H1 (cell line): ENCODE measurements around the gene NAPG. TPM values are rescaled to one million over a fixed set of nuclear protein-coding genes. Genes with fewer than 3 reads are reported as not detected.

ENCODE experiments used
- CHD1 ChIP-seq: IDR thresholded peaks from 2 replicates; pipeline ENCODE4 v1.6.1; 2012; ENCODE audit warnings: low read depth, low read length, improper control_type of control experiment
- EGR1 ChIP-seq: IDR thresholded peaks from 2 replicates; pipeline ENCODE4 v1.6.1; 2011; ENCODE audit warnings: low read depth, low read length, borderline replicate concordance
- EP300 ChIP-seq, 2 experiments: IDR thresholded peaks; 1 replicate in 1 of 2; 2 replicates in 1 of 2; pipeline ENCODE4 v1.6.1; 2011 to 2012; ENCODE audit warnings: low read depth in 2 of 2, low read length in 2 of 2, mild to moderate bottlenecking in 2 of 2, borderline replicate concordance in 1 of 2, inconsistent platforms in 1 of 2, moderate library complexity in 1 of 2
- JUN ChIP-seq: IDR thresholded peaks from 2 replicates; pipeline ENCODE4 v1.6.1; 2011; ENCODE audit warnings: low read depth, mild to moderate bottlenecking, improper control_type of control experiment, low read length
- MAFK ChIP-seq: IDR thresholded peaks from 2 replicates; pipeline ENCODE4 v1.6.1; 2012; ENCODE audit warnings: low read depth, mild to moderate bottlenecking, improper control_type of control experiment, low read length
- NANOG ChIP-seq: IDR thresholded peaks from 2 replicates; pipeline ENCODE4 v1.6.1; 2011; ENCODE audit warnings: low read length, low read depth, mild to moderate bottlenecking, inconsistent platforms; ENCODE audit not compliant: insufficient read depth, poor library complexity, severe bottlenecking
- polyA plus RNA-seq, 7 experiments: library from polyadenylated mRNA; depleted of rRNA in 3 of 7; stranded (reverse) in 5 of 7; unstranded in 2 of 7; fragments of >200 nt in 5 of 7; fragments of 200-250 nt in 2 of 7; gene quantifications; 1 replicate in 5 of 7; 2 replicates in 1 of 7; 4 replicates in 1 of 7; pipeline versions ENCODE4 v1.2.1 to v1.2.3, GENCODE V29; 2011 to 2013; ENCODE audit warnings: missing spikeins in 2 of 7, mixed read lengths in 2 of 7
- total RNA-seq: library from RNA; stranded (reverse); fragmentation: NEBNext Ultra II Directional; extraction: Animal tissue kit (Norgen Biotek cat#: 25700); gene quantifications from 2 replicates; pipeline ENCODE4 v1.2.1, GENCODE V29; 2021
- TF ChIP-seq, protein P1 (sequence below): fragments of 300-600 bp; sonication (generic); IDR thresholded peaks from 2 replicates; pipeline ENCODE4 v1.7.1; 2012; ENCODE audit warnings: low read length, moderate library complexity, mild to moderate bottlenecking, inconsistent platforms; ENCODE audit not compliant: insufficient replicate concordance

The NAPG gene
- total and polyA plus RNA-seq, 2 of the 8 experiments (the other 6 are each of a cell fraction or from before 2014, with no cell fraction given) = 8.0 to 23.5 TPM

GRCh38 chr18:10537765-10538164, 11.9 kb downstream of the NAPG start (continued):
- TF ChIP-seq, protein P1, sequence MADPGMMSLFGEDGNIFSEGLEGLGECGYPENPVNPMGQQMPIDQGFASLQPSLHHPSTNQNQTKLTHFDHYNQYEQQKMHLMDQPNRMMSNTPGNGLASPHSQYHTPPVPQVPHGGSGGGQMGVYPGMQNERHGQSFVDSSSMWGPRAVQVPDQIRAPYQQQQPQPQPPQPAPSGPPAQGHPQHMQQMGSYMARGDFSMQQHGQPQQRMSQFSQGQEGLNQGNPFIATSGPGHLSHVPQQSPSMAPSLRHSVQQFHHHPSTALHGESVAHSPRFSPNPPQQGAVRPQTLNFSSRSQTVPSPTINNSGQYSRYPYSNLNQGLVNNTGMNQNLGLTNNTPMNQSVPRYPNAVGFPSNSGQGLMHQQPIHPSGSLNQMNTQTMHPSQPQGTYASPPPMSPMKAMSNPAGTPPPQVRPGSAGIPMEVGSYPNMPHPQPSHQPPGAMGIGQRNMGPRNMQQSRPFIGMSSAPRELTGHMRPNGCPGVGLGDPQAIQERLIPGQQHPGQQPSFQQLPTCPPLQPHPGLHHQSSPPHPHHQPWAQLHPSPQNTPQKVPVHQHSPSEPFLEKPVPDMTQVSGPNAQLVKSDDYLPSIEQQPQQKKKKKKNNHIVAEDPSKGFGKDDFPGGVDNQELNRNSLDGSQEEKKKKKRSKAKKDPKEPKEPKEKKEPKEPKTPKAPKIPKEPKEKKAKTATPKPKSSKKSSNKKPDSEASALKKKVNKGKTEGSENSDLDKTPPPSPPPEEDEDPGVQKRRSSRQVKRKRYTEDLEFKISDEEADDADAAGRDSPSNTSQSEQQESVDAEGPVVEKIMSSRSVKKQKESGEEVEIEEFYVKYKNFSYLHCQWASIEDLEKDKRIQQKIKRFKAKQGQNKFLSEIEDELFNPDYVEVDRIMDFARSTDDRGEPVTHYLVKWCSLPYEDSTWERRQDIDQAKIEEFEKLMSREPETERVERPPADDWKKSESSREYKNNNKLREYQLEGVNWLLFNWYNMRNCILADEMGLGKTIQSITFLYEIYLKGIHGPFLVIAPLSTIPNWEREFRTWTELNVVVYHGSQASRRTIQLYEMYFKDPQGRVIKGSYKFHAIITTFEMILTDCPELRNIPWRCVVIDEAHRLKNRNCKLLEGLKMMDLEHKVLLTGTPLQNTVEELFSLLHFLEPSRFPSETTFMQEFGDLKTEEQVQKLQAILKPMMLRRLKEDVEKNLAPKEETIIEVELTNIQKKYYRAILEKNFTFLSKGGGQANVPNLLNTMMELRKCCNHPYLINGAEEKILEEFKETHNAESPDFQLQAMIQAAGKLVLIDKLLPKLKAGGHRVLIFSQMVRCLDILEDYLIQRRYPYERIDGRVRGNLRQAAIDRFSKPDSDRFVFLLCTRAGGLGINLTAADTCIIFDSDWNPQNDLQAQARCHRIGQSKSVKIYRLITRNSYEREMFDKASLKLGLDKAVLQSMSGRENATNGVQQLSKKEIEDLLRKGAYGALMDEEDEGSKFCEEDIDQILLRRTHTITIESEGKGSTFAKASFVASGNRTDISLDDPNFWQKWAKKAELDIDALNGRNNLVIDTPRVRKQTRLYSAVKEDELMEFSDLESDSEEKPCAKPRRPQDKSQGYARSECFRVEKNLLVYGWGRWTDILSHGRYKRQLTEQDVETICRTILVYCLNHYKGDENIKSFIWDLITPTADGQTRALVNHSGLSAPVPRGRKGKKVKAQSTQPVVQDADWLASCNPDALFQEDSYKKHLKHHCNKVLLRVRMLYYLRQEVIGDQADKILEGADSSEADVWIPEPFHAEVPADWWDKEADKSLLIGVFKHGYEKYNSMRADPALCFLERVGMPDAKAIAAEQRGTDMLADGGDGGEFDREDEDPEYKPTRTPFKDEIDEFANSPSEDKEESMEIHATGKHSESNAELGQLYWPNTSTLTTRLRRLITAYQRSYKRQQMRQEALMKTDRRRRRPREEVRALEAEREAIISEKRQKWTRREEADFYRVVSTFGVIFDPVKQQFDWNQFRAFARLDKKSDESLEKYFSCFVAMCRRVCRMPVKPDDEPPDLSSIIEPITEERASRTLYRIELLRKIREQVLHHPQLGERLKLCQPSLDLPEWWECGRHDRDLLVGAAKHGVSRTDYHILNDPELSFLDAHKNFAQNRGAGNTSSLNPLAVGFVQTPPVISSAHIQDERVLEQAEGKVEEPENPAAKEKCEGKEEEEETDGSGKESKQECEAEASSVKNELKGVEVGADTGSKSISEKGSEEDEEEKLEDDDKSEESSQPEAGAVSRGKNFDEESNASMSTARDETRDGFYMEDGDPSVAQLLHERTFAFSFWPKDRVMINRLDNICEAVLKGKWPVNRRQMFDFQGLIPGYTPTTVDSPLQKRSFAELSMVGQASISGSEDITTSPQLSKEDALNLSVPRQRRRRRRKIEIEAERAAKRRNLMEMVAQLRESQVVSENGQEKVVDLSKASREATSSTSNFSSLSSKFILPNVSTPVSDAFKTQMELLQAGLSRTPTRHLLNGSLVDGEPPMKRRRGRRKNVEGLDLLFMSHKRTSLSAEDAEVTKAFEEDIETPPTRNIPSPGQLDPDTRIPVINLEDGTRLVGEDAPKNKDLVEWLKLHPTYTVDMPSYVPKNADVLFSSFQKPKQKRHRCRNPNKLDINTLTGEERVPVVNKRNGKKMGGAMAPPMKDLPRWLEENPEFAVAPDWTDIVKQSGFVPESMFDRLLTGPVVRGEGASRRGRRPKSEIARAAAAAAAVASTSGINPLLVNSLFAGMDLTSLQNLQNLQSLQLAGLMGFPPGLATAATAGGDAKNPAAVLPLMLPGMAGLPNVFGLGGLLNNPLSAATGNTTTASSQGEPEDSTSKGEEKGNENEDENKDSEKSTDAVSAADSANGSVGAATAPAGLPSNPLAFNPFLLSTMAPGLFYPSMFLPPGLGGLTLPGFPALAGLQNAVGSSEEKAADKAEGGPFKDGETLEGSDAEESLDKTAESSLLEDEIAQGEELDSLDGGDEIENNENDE = no peak
- TF ChIP-seq MAFK = no peak
- no peak for TF ChIP-seq EP300 (IDR thresholded peaks at IDR 0.05; ENCODE audit: borderline replicate concordance in 1 of 2, low read depth in 2 of 2, low read length in 2 of 2)
- TF ChIP-seq CHD1 = no peak
- TF ChIP-seq JUN = no peak
- TF ChIP-seq EGR1 = no peak
- no peak for TF ChIP-seq NANOG
